Stimulated activated CD8-positive, alpha-beta memory T cell treated with anti-CD3 and anti-CD28 coated beads, Interleukin-4, amount 100 ng/mL, for 4 hours (primary cell): Measurements from ENCODE around the gene LANCL2.
"Not testable (repeated sequence)": the region's sequence is repeated elsewhere in the genome, so short reads cannot be mapped to it uniquely, and the experiment has no call there.

Experiments used
- DNase-seq, 2 donors: peaks; one replicate each; pipeline ENCODE4 v3.0.0-alpha.2; 2020; ENCODE audit warnings: low read depth in 2 of 2, low spot score in 1 of 2

The LANCL2 gene

DNA sequence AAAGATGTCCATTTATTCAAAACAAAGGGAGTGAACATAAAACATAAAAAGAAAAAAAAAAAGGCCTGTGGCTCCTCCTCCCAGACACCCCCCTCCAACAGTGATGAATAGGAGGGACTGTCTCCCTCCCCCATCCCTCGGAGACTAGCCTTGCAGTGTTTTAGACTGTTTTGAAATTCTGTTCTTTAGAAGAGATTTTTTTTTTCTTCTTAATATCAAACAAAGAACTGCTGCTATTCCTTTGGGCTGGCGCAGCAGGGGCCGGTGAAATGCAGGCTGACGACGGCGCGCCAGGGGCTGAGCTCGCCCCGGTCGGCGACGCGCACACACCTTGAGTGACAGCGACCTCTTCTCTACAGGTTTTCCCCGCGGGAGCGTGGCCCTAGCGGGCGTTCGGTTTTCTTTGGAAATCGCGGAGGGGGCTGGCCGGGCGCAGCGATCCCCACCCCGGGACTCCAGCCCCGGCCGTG, at the start of gene LANCL2:
LANCL2 (plus strand) TSS at position 133 of the 470 bp plus-strand sequence. CDS start 689 bp downstream, outside the sequence.
- DNase-seq = peak; percentile 15

DNA sequence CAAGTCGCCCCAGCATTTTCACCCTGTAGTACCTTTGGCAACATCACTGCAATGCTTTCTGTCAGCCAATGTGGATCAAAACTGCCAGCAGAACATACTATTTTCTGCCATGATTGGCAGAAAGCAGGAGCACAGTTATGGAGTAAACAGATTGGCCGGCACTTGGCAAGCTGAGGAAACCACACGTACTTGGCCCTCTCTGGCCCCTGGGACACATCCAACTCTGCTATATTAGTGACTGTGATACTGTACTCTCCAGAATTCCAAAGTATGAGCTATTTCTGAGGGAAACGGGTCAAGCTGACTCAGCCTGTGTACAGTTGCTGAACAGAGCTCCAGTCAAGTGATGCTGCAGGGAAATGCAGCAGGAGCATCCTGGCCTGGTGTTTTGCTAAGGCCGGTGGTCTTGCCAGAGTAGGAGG, 39.8 kb upstream of the LANCL2 start:
- DNase-seq = no peak

DNA sequence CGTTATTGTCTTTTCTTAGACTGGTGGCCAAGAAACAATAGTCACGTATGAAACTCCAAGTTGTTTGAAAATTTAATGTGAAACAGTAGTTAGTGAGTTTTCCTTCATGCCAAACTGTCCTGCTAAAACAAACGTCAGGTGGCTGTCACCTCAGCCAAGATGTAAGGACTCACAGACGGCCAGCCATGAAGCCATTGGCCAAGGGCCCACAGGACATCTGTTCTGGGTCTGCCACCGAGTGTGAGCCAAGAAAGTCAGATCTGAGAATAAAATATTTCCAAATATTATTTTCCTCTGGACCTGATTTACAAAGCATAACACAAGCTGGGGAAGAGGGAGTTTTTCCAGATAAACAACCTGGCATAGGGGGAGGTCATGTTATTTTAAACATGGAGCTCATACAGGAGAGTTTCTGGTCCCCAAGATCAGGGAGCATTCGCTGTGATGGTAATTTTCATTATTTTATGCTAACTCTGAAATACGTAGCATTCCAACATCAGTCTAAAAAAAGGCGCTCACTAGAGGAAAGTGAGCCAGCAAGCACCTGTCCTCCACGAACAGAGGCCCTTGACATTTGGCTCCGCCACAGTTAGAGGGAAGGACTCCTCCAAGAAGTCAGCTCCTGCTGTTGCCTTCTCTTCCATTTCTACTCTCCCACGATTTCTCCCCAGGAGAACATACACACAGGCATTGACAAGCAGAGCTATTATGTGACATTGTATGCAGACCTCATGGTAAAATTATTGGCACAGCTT, 38.9 kb upstream of the LANCL2 start:
- DNase-seq = no peak

DNA sequence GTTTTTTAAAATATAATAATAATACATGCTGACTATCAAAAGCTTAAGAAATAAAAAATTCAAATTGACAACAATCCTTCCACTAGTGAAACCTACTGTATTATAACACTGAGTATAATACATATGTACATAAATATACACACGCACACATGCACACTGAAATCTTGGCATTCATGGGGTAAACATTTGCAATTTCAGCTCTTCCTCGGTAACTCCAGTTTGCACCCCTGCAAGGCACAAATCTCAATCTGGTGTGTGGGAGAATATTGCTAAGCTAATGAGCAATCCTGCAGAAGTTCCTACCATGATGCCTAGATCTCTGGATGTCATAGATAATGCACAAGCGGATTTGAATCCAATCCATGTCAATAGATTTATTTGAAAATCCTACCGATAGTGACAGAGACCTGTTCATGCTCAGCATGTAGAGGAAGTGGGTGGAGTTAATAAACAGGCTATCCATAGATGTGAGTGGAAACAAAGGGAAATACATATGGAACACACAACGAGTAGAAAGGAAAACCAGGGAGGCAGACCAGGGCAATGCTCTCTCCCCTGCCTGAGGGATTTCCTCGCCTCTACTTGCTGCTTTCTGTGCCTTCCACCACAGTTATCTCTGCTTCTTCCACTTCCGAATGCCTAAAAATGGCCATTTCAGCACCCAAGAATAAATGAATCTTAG, 38.1 kb upstream of the LANCL2 start:
- DNase-seq = no peak

DNA sequence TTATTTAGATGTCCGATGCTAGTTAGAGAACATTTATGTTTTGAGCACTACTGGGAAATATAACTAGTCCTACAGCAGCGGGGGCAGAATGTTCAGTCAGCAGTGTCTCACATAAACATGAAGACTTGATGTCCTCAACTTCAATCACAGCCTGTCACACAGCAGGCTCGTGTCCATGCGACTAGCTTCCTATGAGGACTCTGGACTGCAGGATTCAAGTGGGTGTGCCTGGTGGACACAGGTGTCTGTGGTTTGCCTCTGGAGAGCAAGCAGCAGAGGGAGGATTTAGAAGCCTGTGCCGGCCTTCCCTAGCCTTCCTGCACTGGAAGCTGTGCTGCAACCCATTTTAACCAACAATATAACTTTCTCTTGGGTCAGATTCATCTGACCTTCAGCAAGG, 30.0 kb upstream of the LANCL2 start:
- no peak for DNase-seq

DNA sequence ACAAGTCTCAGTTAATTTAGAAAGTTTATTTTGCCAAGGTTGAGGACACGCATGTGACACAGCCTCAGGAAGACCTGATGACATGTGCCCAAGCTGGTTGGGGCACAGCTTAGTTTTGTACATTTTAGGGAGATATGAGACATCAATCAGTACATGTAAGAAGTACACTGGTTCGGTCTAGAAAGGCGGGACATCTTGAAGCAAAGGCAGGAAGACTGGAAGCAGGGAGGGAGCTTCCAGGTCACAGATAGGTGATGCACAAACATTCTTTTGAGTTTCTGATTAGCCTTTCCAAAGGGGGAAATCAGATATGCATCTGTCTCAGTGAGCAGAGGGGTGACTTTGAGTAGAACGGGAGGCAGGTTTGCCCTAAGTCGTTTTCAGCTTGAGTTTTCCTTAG, 29.4 kb upstream of the LANCL2 start:
- no peak for DNase-seq

DNA sequence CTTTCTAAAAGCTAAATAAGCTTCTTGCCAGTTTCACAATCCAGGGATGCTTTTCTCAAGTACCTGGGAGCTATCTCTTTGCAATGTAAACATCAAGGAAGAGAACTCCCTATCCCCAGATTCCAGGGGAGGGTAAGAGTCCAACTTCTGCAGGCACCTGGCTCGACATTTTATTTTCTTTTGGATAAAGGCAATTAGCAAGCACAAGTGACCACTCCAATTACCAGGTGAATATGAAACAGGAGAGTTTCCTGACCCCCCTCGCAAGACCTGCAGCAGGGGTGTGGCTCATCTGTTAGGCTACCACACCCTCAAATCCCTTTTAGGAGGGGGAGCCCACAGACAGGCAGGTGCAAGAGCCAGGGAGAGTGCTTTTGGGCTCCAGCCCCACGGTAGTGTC, 28.6 kb upstream of the LANCL2 start:
- DNase-seq = no peak

DNA sequence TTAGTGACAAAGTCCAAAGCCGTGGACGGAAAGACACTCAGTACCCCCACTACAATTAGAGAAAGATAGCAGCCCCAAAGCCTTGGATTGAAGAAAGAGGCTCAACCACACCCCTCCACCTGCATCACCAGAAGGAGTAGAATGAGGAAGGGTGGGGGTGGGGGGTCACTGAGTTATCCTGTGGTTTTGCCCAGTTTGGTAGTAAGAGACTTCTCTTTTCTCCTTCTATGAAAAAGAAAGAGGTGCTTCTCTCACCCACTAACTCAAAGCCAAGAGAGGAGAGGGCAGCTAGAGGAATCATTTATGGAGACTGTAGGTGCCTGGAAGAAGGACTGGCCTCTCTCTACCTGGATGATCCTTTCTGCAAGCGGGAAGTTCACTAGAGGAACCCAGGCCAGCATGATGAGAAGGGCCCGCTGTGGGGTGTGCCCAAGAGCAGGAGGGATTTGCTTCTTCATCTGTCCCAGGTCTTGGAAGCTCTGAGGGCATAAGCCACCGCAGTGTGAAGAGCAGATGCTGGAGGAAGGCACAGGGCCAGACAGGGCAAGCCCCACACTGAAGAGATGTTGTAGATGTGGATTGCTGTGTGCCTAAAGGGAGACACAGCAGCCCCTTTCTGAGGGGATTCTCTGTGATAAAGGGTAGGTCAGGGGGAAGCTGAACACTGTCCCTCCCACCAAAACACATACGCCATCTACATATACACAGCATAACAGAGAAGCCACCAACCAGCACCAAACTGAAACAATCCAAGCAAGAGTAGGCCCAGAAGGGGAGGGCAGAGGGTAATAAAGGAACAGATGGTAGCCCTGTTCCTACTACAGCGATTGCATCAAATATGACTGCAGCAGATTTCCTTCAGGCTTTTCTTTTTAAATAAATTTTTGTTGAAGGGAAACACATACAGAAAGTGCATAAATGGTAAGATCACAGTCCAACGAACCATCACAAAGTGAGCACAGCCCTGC, 25.8 kb upstream of the LANCL2 start:
- DNase-seq = no peak

- no peak for DNase-seq
Measured at GRCh38 chr7:55342216-55342871, 22.8 kb upstream of the LANCL2 start.

DNA sequence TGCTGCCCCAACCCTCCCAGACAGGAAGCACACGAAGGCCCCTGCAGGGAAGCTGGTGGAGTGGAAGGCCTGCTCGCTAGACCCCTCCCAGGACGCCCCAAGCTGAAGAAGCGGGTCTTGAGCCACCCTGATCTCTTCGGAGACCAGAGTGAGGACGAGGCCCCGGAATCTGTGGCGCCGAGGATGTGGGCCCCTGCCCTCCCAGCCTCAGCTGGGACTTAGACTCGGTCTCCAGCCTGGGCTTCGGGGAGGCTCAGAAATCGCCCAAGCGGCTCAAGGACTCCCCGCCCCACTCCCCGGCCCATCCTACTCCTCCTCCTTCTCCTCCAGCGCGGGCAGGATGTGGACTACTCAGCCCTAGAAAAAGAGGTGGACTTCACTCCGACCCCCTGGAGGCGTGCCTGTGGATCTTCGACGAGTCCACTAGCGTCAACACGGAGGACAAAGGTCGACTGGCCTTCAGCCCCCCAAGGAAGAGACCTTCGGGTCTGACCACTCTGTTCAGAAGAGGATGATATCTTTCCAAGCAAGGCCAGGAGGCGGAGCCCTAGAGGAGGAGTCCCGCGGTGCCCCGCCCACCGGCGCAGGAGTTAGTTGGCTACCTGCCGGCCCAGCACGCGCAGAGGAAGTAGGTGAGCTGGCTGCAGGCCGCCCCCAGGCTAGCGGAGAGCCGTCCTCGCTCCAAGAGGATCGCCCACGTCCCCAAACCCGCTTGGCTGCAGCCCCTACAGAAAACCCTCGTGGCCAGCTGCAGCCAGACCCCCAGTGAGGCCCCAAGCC, 21.9 kb upstream of the LANCL2 start:
- no peak for DNase-seq

GRCh38 chr7:55343860-55344606, 21.1 kb upstream of the LANCL2 start:
- DNase-seq = no peak

DNA sequence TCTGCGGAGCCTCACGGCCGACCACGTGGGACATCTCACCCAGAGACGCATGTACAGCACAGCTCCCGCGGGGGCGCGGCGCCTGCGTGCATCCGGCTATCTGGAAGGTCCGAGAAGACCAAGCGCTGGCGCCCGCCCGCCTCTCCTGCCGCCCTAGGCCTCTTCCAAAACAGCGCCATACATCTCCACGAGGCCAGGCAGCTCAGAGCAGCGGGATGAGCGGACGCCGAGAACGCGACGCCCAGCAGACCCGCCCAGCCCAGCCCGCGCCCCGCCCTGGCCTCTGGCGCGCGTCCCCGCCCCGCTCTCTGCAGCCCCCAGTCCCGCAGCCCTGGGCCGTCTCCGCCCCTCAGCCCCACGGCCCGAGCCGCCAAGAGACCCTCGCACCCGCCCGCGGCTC, 20.3 kb upstream of the LANCL2 start:
- no peak for DNase-seq

DNA sequence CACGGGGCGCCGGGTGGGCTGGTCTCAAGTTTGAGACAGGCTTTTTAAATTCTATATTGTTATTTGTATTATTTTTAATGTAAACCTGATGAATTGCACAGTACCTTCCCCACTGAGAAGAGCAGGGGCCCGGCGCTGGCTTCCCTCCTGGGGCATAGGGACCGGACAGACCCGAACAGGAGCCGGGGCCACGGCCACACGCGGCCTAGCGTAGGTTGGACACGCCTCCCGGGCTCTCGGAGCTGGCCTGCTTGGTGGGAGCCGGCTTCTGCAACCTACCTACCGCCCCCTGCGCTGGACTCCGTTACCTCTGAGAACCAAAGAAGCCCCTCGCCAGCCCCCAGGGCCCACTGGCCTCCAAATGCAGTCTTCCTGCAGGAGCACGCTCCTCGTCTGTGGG, 19.8 kb upstream of the LANCL2 start:
- DNase-seq = no peak

DNA sequence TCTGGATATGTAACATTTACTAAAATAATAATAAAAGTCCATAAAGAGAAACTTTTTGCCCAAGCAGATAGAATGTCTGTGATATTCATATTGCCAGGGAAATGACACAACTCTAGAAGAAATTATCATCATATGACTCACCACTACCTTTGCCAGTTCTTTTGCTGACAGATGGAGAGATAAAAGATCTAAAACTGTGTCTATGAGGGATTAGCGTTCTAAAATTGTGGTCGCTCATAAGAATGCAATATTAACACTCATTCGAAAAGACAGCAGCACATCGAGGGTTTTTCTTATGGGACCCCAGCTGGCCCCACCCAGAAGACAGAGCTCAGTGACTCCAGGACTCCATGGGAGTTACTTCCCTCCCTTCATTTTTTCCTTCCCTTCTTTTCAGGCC, 16.6 kb upstream of the LANCL2 start:
- no peak for DNase-seq

DNA sequence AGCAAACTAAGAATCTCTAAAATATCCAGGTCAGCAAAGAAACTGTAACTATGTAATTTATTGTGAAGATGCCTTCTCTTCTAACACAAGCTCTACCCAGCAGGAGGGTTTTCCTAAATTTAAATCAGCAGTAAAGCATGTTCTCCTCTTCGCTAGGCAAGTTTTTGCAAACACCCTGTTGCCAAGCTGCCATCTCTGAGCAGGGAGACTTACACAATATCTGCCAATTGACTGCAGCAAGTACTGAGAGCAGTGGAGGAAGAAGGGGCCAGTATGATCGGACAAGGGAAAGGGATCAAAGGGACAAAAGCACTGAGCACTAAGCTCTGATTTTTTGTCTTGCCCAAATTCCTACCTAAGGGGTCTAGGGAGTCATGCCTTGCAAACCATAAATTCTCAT, 16.0 kb upstream of the LANCL2 start:
- no peak for DNase-seq

DNA sequence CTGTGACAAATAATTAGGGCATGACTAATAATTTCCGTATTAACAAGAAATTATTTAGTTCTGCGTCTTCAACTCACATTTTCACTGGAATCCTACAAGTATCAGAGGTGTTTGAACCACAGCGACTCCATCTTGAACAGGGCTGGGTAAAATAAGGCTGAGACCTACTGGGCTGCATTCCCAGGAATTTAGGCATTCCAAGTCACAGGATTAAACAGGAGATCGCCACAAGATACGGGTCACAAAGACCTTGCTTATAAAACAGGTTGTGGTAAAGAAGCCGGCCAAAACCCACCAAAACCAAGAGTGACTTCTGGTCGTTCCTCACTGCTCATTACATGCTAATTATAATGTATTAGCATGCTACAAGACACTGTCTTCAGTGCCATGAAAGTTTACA, 14.9 kb upstream of the LANCL2 start:
- DNase-seq = no peak

GRCh38 chr7:55351263-55351662, 13.9 kb upstream of the LANCL2 start:
- DNase-seq = no peak

DNA sequence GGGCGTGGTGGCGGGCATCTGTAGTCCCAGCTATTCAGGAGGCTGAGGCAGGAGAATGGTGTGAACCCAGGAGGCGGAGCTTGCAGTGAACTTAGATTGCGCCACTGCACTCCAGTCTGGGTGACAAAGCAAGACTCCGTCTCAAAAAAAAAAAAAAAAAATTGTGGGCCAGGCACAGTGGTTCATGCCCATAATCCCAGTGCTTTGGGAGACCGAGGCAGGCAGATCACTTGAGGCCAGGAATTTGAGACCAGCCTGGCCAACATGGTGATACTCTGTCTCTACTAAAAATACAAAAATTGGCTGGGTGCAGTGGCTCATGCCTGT, 12.2 kb upstream of the LANCL2 start:
- not testable (repeated sequence) for DNase-seq

DNA sequence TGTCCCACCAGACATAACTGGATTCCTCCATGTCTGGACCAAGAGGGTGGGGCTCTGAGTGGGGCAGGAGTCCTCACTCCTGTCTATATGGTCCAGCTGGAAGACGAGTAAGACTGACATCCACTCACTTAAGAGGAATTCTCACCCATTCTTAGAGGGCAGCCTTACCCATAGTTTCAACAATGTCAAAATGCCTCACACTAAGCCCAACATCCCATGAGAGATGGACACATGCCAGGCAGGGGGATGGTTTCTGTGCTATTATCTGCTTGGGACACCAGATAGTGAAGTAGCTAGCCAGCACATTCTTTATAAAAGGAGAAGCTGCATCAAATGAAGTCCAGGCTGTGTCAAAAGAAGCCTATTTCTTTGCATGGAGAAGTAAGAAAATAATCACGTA, 4.7 kb upstream of the LANCL2 start:
- no peak for DNase-seq

- no peak for DNase-seq
Measured at GRCh38 chr7:55361560-55361959, 3.6 kb upstream of the LANCL2 start.
